ENCODE measurements around the gene ZNF462. TPM values are rescaled to one million over a fixed set of nuclear protein-coding genes. Genes with fewer than 3 reads are reported as not detected.

ZNF462 gene
- total and polyA plus RNA-seq, 2 donors (not counting 1 experiment from before 2014, with no cell fraction given): 6.0 to 27.4 TPM

DNA sequence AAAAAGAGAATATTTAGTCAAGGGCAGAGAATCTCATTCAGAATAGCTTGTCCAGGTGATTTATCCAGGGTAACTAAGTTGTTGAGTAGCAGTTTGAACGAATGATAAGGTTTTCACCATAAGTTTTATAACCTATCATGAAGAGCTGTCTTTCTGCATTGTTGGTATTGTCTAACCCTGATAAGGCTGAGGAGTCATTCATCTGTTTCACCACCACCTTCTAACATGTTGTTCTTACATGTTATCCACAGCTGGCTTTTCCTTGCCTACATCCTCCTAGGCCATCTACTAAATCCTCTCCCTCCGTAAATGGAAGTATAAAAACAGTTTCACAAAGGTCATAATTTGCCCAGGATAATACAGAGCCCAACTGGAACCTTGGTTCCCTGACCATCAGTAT, 24.1 kb downstream of the ZNF462 start:
- Histone ChIP-seq H3K9ac (ENCODE audit: insufficient read depth, low read length) (no peak overlapping the region), H4K20me1 (ENCODE audit: control insufficient read depth, extremely low read depth, insufficient read depth, low read length) (no peaks in the 10 kb centered on the region), H3K27ac (ENCODE audit: insufficient read depth, low read length) (no peak overlapping the region), H3K4me3 (replicated peaks in 1 of 4; ENCODE audit: control extremely low read depth in 1 of 4, insufficient read depth in 1 of 4, low read depth in 3 of 4, low read length in 4 of 4) (no peak overlapping the region), H3K79me2 (ENCODE audit: control insufficient read depth, insufficient read depth, low read length) (peaks cover 11% of the 10 kb centered on the region), H2AFZ (ENCODE audit: low read length) (no peak overlapping the region), H3K36me3 (ENCODE audit: control insufficient read depth, insufficient read depth, low read length) (no peaks in the 10 kb centered on the region), H3K9me3 (ENCODE audit: control insufficient read depth, insufficient read depth, low read depth, low read length) (no peaks in the 10 kb centered on the region), H3K27me3 (ENCODE audit: control insufficient read depth, insufficient read depth, low read length) (no peaks in the 10 kb centered on the region), H3K4me1 (ENCODE audit: control insufficient read depth, extremely low read depth, insufficient read depth, low read length) (peaks cover 10% of the 10 kb centered on the region), H3K4me2 (ENCODE audit: extremely low read depth, insufficient read depth, low read length) (no peak overlapping the region)
- TF ChIP-seq EZH2 (IDR thresholded peaks at IDR 0.05; ENCODE audit: low read length, missing control alignments): no peak
- TF ChIP-seq, protein P1, sequence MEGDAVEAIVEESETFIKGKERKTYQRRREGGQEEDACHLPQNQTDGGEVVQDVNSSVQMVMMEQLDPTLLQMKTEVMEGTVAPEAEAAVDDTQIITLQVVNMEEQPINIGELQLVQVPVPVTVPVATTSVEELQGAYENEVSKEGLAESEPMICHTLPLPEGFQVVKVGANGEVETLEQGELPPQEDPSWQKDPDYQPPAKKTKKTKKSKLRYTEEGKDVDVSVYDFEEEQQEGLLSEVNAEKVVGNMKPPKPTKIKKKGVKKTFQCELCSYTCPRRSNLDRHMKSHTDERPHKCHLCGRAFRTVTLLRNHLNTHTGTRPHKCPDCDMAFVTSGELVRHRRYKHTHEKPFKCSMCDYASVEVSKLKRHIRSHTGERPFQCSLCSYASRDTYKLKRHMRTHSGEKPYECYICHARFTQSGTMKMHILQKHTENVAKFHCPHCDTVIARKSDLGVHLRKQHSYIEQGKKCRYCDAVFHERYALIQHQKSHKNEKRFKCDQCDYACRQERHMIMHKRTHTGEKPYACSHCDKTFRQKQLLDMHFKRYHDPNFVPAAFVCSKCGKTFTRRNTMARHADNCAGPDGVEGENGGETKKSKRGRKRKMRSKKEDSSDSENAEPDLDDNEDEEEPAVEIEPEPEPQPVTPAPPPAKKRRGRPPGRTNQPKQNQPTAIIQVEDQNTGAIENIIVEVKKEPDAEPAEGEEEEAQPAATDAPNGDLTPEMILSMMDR (conservative IDR thresholded peaks at IDR 0.05 in 1 of 2, IDR thresholded peaks at IDR 0.05 in 1 of 2; ENCODE audit: low read depth in 1 of 2, low read length in 2 of 2): no peak
- no peak for DNase-seq (ENCODE audit: low read depth in 2 of 2)

DNA sequence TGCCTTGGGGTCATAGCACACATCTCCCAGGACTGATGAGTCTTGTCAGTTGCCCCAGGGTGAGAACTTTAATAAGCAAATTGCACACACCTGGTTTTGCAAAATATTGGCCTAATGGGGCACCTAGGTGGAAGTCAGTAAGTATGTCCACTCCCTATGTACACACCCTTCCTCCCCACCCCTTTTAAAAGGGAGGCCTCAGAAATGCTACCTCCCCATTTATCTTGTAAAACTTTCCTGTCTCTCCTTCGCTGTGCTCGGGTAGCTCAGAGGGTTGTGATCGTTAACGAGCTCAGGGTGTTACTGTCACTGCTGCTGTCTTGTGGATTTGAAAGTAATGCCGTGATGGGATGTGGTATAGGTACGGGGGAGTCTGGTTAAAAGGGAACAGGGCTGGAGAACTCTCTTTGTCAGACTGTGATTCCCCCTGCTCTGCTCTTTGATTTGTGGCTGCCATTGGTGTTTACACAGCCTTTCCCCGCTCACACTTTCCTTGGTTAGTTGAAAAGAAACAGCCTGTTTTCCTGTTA, 26.2 kb downstream of the ZNF462 start:
- Histone ChIP-seq H3K4me1 (ENCODE audit: control insufficient read depth, extremely low read depth, insufficient read depth, low read length) (peaks cover 19% of the 10 kb centered on the region), H3K4me2 (ENCODE audit: extremely low read depth, insufficient read depth, low read length) (no peak overlapping the region)
- DNase-seq (ENCODE audit: low read depth in 2 of 2): no peak

DNA sequence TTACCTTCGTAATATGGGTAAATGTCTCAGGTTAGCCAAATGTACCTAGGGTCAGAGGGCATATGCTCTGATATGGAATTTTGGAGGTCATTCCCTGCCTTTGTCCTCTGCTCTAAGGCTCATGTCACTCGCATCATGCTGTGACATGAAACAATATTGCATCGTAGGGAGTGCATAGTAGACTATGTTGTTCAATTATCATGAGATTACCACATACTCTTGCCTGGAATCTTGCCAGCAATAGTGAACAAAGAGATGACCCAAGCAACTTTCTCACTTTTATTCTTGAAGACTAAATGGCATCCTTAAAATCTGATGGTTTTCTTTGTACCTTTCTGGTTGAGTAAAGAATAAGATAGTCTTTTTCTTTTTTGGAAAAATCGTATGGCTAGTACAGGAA, 27.6 kb downstream of the ZNF462 start:
- H2AFZ ChIP-seq (ENCODE audit: low read length): no peak overlapping the region
- no peaks in the 10 kb centered on the region for H4K20me1 ChIP-seq (ENCODE audit: control insufficient read depth, extremely low read depth, insufficient read depth, low read length)
- no peak for TF ChIP-seq EZH2 (IDR thresholded peaks at IDR 0.05; ENCODE audit: low read length, missing control alignments)
- TF ChIP-seq, protein P1 (conservative IDR thresholded peaks at IDR 0.05 in 1 of 2, IDR thresholded peaks at IDR 0.05 in 1 of 2; ENCODE audit: low read depth in 1 of 2, low read length in 2 of 2): no peak
- H3K4me1 ChIP-seq (ENCODE audit: control insufficient read depth, extremely low read depth, insufficient read depth, low read length): peaks cover 16% of the 10 kb centered on the region
- H3K4me2 ChIP-seq (ENCODE audit: extremely low read depth, insufficient read depth, low read length): no peak overlapping the region
- H3K27ac ChIP-seq (ENCODE audit: insufficient read depth, low read length): no peak overlapping the region
- H3K9ac ChIP-seq (ENCODE audit: insufficient read depth, low read length): no peak overlapping the region
- H3K27me3 ChIP-seq (ENCODE audit: control insufficient read depth, insufficient read depth, low read length): no peaks in the 10 kb centered on the region
- no peak for DNase-seq (ENCODE audit: low read depth in 2 of 2)
- peaks cover 9% of the 10 kb centered on the region for H3K79me2 ChIP-seq (ENCODE audit: control insufficient read depth, insufficient read depth, low read length)
- no peaks in the 10 kb centered on the region for H3K36me3 ChIP-seq (ENCODE audit: control insufficient read depth, insufficient read depth, low read length)
- H3K9me3 ChIP-seq (ENCODE audit: control insufficient read depth, insufficient read depth, low read depth, low read length): no peaks in the 10 kb centered on the region
- H3K4me3 ChIP-seq (replicated peaks in 1 of 4; ENCODE audit: control extremely low read depth in 1 of 4, insufficient read depth in 1 of 4, low read depth in 3 of 4, low read length in 4 of 4): no peak overlapping the region

More for the DNA sequence above, 26.2 kb downstream of the ZNF462 start:
- Histone ChIP-seq H4K20me1 (ENCODE audit: control insufficient read depth, extremely low read depth, insufficient read depth, low read length) (no peaks in the 10 kb centered on the region), H3K79me2 (ENCODE audit: control insufficient read depth, insufficient read depth, low read length) (peaks cover 9% of the 10 kb centered on the region), H3K36me3 (ENCODE audit: control insufficient read depth, insufficient read depth, low read length) (no peaks in the 10 kb centered on the region), H3K27me3 (ENCODE audit: control insufficient read depth, insufficient read depth, low read length) (no peaks in the 10 kb centered on the region), H3K9ac (ENCODE audit: insufficient read depth, low read length) (no peak overlapping the region), H3K27ac (ENCODE audit: insufficient read depth, low read length) (no peak overlapping the region), H3K4me3 (replicated peaks in 1 of 4; ENCODE audit: control extremely low read depth in 1 of 4, insufficient read depth in 1 of 4, low read depth in 3 of 4, low read length in 4 of 4) (no peak overlapping the region), H3K9me3 (ENCODE audit: control insufficient read depth, insufficient read depth, low read depth, low read length) (no peaks in the 10 kb centered on the region), H2AFZ (ENCODE audit: low read length) (no peak overlapping the region)
- TF ChIP-seq, protein P1 (conservative IDR thresholded peaks at IDR 0.05 in 1 of 2, IDR thresholded peaks at IDR 0.05 in 1 of 2; ENCODE audit: low read depth in 1 of 2, low read length in 2 of 2): no peak
- TF ChIP-seq EZH2 (IDR thresholded peaks at IDR 0.05; ENCODE audit: low read length, missing control alignments): no peak

All from fibroblast of lung (primary cell).